GM19023 (cell line): ENCODE data around the gene ZNF79.
"Not testable (repeated sequence)": the region's sequence is repeated elsewhere in the genome, so short reads cannot be mapped to it uniquely, and the experiment has no call there.

Source experiments
- ATAC-seq: cut with Tn5 transposase; IDR thresholded peaks from one replicate; pipeline ENCODE4 v1.9.1; 2021; ENCODE audit warnings: mild to moderate bottlenecking, moderate library complexity; ENCODE audit not compliant: unreplicated experiment

Gene ZNF79

DNA sequence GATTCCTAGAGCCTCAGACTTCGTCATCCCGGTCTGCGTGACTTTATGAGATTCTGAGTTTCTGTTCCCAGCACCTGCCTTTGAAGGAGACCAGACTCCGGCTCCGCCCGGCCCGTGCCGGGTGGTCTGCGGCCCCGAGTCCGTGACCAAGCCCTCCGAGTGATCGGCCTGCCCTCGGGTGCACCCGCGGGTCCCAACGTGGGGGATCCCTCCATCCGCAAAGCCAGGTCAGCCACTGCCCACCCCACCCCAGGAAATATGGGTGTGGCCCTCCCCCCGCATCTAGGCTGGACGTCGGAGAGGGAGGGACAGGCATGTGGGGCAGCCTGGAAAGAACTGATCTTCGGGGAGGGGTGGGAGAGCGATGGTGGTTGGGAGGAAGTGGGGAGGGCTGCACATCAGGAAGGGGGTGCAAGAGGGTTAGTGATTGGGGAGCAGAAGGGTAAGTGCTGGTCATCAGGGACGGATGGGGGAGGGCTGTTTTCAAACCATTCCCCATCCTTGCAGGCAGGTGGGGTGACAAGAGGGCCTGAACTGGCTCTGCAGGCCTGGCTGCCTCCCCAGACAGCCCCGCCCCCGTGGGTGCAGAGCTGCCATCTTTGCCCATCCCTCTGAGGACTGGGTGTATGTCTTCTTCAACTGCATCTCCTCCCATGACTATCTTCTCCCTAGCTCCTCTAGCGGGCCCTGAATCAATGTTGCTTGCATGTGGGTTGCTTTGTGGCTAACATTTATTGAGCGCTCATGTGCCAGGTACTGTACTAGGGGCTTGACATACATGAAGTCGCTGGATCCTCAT lies 27.9 kb downstream of the ZNF79 start:
- ATAC-seq, result peak; percentile 5

DNA sequence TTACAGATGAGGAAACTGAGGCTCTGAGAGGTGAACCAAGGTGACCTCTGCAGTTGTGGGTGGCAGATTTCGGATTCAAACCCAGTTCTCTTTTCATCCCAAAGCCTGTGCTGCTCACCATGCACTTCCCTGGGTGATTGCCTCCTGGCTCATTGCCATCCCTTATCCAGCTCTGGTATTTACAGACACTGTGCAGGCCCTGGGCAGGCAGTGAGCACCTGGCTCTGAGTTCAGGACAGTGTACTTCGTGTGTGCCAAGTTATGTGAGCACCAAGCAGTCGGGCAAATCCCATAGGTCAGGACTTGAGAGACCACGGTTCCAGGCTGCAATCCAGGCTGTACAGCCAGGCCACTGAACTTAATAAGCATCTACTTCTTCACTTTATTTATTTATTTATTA lies 28.5 kb downstream of the ZNF79 start:
- no peak for ATAC-seq

DNA sequence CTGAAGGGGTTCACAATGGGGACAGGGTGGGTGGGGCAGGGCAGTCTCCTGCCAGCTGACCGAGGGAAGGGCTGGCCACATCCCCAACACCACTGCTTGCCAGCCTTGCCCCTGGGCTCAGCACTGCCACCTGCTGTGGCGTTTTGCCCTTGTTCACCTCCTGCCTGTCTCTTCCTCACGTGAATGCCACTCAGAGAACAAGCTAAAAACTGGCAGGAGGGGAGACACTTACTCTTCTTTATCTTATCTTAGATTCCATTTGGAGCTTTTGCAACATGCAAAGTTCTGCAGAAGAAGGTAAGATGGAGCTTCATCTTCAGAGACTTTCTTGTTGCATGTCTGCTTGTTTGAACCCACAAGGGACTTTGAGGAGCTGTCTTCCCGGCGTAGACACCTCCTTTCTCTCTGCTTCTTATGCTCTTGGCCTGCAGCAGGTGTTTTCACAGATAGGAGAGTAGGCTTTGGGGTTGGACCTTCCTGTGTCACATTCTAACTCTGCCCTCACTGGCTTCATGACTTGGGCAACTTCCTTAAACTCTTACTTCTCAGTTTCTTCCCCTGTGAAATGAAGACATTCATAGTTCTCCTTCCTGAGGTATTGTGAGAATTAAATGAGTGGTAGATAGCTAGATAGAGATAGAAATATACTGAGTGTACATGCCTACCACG lies 31.3 kb downstream of the ZNF79 start:
- ATAC-seq, result no peak

DNA sequence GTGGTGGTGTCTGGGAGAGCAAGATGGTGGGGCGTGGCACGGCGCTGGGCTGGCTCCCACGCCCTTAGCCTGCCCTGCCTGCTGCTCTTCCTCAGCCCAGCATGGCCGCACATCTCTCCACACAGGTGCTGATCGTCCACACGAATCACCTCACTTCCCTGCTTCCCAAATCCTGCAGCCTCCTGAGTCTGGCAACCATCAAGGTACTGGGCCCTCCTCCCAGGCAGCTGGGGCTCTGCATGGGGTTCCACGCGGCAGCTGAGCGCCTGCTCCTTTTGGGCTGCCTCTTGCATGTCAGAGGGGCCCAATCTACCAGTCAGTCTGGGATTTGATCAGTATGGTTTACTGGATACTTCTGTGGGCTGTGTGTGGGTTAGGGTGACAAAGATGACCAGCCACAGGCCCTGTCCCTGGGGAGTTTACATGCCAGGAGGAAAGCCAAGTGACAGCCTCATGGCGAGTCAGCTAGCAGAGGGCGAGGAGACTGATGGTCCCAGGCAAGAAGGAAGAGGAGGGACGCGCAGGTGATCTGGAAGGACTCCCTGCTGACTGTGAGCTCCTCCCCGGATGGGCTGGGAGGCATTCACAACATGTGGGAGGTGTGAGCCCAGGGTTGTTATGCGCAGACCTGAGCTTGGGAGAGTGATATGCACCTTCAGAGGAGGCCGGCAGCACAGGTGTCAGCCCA lies 33.2 kb downstream of the ZNF79 start:
- no peak for ATAC-seq

DNA sequence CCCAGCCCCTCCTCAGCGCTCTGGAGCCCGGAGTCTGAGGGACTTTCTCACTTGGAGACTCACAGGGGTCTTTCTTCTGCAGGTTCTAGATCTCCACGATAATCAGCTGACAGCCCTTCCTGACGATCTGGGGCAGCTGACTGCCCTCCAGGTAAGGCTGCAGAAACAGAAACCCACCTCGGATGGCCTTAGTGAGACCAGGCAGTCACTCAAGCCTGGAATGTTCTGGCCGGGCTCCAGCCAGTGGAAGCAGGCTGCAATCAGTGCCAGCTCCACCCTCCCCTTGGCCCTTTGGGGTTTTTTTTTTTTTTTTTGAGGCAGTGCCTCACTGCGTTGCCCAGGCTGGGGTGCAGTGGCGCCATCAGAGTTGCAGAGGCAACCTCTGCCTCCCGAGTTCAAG lies 34.7 kb downstream of the ZNF79 start:
- no peak for ATAC-seq

DNA sequence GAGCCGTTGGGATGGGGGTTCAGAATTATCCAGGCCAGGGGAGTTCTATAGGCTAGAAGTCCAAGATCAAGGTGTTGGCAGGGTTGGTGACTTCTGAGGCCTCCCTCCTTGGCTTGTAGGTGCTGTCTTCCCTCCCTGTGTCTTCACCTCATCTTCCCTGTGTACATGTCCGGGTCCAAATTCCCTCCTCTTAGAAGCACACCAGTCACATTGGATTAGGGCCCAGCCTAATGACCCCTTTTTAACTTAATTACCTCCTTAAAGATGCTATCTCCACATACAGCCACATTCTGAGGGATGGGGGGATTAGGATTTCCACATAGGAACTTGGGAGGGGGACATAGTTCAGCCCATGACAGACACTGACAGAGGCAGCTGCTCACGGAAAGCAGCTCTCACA lies 39.2 kb downstream of the ZNF79 start:
- no peak for ATAC-seq

DNA sequence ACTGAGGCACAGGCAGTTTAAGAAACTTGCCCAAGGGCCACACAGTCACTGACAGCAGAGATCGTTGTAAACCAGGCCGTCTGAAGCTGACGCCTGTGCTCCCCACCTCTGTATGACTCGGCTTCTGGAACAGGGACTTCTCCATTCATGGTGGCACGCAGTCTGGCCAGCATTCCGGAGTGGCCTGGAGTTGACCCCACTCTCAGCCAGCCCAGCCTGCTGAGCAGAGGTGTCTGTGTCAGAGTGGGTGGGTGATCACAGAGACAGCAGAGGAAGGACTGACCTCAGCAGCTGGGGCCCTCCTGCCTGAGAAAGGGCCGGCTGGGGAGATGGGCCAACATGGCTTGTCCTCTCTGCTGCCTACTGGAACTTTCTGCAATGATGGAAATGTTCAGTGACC lies 39.7 kb downstream of the ZNF79 start:
- no peak for ATAC-seq

DNA sequence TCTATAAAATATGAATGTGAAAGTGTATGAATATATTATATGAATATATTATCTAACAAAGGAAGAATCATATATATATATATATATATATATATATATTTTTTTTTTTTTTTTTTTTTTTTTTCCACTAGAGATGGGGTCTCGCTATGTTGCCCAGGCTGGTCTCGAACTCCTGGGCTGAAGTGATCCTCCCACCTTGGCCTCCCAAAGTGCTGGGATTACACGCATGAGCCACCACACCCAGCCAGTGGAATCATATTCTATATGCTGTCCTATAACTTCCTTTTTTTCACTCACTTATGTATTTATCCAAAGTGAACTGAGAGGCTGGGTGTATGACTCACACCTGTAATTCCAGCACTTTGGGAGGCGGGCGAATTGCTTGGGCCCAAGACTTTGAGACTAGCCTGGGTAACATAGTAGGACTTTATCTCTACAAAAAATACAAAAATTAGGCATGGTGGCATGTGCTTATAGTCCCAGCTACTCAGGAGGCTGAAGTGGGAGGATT lies 42.3 kb downstream of the ZNF79 start:
- ATAC-seq, result not testable (repeated sequence)

DNA sequence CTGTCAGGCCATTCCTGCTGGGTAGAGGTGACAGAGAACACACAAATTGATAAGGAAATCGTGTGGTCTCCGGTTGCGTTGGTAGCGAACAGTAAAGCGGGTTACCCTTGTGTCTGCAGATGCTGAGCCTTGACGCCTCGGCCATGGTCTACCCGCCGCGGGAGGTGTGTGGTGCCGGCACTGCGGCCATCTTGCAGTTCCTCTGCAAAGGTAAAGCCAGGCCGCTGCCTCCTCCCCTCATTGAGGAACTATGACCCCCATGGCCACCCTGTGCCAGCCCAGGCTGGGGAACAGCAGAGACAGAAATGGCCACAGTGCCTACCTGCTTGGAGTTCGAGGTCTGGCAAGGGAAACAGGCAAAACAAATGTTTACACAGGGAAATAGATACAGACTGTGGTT lies 43.4 kb downstream of the ZNF79 start:
- ATAC-seq, result no peak

DNA sequence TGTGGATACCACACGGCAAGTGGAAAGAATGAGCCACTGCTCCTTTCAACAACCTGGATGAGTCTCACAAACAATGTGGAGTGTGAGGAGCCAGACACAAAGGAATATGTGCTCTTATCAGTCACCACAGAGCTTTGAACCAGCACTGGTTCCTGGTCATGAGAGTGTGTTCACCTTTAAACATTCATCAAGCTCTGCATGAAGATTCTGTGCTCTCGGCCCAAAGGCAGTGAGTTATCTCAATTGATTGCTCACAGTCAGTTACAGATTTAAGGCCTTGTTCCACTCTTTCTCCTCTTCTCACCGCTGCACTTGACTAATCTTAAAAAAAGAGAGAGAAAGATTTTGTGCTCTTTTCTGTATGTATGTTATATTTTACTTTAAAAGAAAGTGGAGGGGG lies 46.5 kb downstream of the ZNF79 start:
- no peak for ATAC-seq

DNA sequence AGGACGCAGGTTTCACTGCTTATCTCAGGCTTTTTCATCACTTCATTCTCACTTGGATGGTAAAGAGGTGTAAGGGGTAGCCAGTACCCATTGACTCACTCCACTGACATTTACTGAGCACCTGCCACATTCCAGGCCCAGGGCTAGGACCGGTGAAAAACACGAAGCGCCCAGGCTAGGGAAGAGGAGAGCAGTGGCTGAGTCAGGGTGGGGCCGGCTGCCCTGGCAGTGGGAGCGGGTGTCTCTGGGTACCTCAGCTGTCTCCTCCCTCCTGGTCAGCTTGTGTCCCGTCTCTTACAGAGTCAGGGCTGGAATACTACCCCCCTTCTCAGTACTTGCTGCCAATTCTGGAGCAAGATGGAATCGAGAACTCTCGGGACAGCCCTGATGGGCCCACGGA lies 49.3 kb downstream of the ZNF79 start:
- ATAC-seq, result no peak

DNA sequence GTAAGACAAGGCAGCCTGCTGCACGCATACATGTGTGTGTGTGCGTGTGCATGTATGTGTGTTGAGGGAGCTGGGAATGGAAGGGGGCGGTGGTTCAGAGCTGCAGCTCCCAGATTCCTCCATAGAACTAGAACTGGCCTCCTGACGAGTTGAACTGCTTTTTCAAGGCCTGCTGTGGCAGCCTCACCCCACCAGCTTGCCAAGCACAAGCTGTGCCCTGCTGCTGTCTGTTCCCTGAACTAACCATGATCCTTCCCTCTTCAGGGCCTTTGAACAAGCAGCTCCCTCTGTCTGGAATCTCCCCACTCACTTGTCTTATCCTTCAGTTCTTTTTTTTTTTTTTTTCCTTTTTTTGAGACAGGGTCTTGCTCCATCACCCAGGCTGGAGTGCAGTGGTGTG lies 49.8 kb downstream of the ZNF79 start:
- no peak for ATAC-seq

DNA sequence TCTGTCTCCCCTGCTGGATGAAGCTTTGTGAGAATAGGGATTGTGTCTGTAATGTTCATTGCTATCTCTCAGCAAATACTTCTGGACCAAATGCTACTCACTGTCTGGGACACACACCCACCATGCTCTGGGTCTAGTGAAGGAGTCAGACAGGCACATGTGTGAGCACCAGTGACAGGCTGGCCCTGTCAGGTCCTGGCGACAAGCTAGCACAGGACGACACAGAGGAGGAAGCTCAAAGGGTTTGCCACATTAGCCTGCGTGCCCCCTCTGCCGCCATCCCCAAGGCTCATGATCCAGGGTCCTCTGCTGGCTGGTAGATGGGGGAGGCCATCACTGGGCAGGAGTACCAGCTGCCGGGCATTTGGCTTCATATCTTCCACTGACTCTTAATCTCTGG lies 50.4 kb downstream of the ZNF79 start:
- ATAC-seq, result no peak

DNA sequence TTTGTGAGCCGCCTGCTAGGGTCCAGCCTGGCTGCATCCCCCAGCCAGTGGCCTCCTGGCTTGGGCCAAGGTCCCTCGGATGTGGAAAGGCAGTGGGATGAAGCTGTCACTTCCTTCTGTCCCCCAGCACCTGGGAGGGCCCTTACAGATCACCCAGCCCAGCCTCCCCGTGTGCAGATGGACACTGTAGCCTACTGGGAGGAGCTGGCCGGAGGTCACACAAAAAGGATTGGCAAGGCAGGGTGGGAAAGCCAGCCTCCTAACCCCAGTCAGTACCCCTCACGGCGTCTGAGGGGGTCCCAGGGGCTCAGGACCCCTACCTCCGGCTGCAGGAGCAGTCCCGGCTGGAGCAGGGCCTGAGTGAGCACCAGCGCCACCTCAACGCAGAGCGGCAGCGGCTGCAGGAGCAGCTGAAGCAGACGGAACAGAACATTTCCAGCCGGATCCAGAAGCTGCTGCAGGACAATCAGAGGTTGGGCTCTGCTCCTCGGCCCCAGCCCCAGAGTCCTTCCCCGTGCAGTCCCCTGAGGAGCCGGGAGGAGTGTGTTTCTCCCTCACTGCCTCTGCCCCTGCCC lies 55.4 kb downstream of the ZNF79 start:
- no peak for ATAC-seq

DNA sequence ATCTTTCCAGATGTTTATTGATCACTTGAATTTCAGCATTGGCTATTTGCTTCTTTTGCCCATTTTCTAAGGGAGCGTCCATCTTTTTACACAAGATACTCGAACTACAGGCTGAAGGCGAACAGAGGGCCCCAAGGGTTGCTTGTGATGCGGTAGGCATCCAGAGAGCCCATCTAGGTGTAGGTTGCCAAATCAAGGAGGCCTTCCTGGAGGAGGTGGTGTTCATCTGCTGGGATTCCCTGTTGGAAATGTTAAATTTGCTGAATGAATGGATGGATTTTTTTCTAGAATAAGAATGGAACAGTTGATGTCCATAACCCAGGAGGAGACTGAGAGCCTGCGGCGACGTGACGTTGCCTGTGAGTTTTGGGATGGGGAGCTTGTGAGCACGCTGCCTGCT lies 58.5 kb downstream of the ZNF79 start:
- ATAC-seq, result no peak

DNA sequence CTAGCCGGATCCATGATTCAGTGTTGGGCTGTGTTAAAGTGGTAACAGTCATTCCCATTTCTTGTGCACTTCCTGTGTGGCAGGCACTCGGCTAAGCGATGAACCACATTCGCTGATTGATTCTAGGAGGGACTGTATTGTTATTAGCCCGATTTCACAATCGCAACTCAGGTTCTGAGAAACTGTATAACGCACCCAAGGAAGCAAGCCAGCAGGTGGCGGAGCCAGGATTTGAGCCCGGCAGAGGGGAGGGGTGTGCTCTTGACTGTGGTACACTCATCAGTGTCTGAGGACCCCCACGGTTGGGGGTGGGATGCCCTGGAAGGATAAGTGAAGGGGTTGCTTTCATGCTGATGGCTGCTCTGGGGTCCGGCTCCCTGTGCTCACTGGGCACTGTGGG lies 61.8 kb downstream of the ZNF79 start:
- no peak for ATAC-seq

DNA sequence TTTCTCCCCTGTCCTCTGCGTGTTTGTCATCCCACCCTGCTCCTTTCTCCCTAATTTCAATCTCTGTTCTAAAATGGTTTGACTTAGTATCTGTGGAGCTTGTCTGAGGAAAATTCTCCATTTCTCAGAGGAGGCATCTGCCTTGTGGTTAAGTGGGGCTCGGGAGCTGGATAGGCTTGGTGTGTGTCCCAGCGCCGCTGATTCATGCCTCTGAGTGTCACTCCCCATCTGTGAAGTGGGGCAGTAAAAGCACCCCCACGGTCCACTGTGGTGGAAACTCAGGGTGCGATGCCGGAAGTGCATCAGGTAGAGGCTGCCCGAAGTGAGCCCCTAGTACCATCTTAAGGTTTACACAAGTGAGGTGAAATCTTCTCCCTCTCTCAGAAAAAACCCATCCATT lies 64.8 kb downstream of the ZNF79 start:
- no peak for ATAC-seq

DNA sequence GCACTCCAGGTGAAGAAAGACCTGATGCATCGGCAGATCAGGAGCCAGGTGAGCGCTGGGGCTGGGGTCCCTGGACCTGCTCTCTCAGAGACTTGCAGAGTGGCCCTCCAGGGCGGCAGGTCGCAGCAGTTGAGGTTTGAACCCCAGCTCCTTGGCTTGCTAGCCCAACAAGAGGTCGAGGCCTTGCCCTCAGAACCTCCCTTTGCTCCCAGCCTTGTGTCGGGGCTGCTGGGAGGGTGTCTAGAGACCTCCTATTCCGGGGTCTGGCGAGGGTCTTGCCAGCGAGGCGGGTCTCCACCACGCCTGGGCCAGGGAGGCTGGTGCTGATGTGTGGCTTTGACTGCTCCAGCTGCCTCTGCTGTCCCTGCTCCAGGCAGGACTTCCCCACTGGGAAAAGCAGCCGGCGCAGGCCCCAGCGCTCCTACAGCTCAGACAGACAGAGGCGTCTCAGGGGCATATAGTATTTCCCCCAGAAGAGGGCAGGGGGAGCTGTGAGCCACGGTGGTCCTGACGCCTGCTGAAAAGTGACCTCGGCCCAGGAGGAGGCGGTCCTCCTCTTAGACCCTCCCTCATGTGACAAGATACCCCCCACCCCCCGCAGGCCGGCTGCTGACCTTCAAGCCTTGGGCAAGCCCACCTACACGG lies 65.4 kb downstream of the ZNF79 start:
- no peak for ATAC-seq

DNA sequence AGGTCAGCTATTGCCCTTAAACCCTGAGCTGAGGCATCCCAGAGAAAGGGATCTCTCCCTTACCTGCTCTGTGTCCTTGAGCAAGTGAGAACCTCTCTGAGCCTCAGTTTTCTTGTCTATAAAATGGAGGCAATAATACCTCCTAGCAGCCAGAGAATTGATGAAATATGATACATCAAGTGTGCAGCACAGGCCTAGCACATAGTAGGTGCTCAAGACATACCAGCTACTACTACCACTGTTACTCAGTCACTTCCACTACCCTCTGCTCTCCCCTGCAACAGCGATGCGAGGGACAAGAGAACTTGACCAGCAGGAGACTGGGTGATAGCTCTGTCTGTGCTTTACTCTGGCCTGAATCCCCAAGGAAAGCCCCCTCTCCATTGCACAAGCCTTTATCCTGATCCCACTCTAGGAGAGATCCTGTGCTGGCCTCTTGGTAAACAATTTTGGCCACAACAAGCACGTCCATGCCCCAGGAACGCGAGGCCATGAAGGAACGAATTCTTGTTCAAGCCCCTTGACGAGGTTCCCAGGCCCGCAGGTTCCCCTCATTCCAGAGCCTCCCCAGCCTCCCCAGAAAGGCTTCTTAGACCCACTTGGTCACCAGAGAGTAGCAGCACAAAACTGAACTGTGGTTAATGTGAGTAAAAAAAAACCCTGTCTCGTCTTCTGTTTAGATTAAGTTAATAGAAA lies 66.5 kb downstream of the ZNF79 start:
- ATAC-seq, result no peak

DNA sequence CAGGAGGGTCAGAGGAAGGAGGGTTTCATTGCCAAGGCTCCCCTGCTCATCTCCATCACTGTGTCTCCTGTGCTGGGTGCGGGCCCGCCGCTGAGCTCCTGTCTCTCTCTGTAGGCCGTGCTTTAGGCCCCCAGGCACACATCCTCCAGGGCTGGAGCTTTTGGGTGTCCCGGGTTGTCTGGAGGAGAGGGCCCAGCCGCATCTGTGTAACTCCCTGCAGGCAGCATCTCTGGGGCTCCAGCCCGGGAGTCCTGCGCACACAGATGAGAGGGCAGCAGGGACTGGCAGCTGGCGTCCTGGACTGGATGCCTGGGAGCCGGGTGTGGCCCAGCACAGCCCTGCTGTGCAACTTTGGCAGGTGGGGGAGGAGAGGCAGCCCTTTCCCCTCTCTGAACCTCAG lies 67.3 kb downstream of the ZNF79 start:
- ATAC-seq, result no peak
